B cell (primary cell): ENCODE data around the gene DDT. TPM values are rescaled to one million over a fixed set of nuclear protein-coding genes. Genes with fewer than 3 reads are reported as not detected.
A peak's percentile ranks its signal among the peaks of the same experiment; 100 is the strongest.

Source experiments
- ATAC-seq: fragments of 200-7000 bp; cut with Tn5 transposase; one replicate; pipeline ENCODE4 v1.10.0; 2021; ENCODE audit warnings: low read depth, mild to moderate bottlenecking, moderate number of reproducible peaks, moderate library complexity
- CTCF ChIA-PET: fragments of 350-600 bp; sonication (Branson Sonifier 250); formaldehyde crosslinking; loops from one replicate; lab custom pipeline; 2021; ENCODE audit warnings: antibody characterized with exemption, inconsistent platforms; lab: Charles Lee
- POLR2A ChIA-PET: fragments of 350-600 bp; sonication (Branson Sonifier 250); formaldehyde crosslinking; loops from one replicate; lab custom pipeline; 2021; ENCODE audit warnings: antibody characterized with exemption; lab: Charles Lee
- DNase-seq: peaks from one replicate; pipeline ENCODE4 v3.0.0; 2013
- H2AFZ ChIP-seq: 2 replicates; pipeline ENCODE4 v1.6.1; 2012; ENCODE audit warnings: mild to moderate bottlenecking, low read depth, low read length; ENCODE audit not compliant: insufficient read depth, poor library complexity, severe bottlenecking
- H3K27ac ChIP-seq, 2 donors: 1 replicate in 1 of 2; 2 replicates in 1 of 2; pipeline ENCODE4 v1.5.1; 2012 to 2013; ENCODE audit warnings: low read length in 2 of 2, mild to moderate bottlenecking in 2 of 2, moderate library complexity in 1 of 2
- H3K27me3 ChIP-seq, 4 experiments: fragments of 200-600 bp in 1 of 4; sonication (generic) in 1 of 4; replicated peaks in 1 of 4; 1 replicate in 2 of 4; 2 replicates in 2 of 4; pipeline versions ENCODE4 v1.6.1 to v1.7.0; 2013 to 2016; ENCODE audit warnings: low read length in 3 of 4, mild to moderate bottlenecking in 2 of 4, mixed read lengths in 1 of 4, moderate library complexity in 1 of 4; ENCODE audit not compliant: insufficient read depth in 4 of 4, control insufficient read depth in 3 of 4; ENCODE audit errors: control extremely low read depth in 1 of 4
- H3K36me3 ChIP-seq, 2 experiments: replicated peaks in 1 of 2; 1 replicate in 1 of 2; 2 replicates in 1 of 2; pipeline versions ENCODE4 v1.6.1 to v1.7.1; 2013; ENCODE audit warnings: low read length in 1 of 2; ENCODE audit not compliant: insufficient read depth in 2 of 2, control insufficient read depth in 1 of 2; ENCODE audit errors: control extremely low read depth in 1 of 2, extremely low read depth in 1 of 2
- H3K4me1 ChIP-seq, 2 donors: fragments of 200-600 bp in 1 of 2; sonication (generic) in 1 of 2; 1 replicate in 1 of 2; 2 replicates in 1 of 2; pipeline versions ENCODE4 v1.5.1 to v1.6.1; 2013 to 2017; ENCODE audit warnings: low read length in 2 of 2; ENCODE audit not compliant: control insufficient read depth in 2 of 2, insufficient read depth in 2 of 2
- H3K4me2 ChIP-seq: replicated peaks from 2 replicates; pipeline ENCODE3; 2012; ENCODE audit warnings: mild to moderate bottlenecking, low read depth, low read length; ENCODE audit not compliant: poor library complexity, severe bottlenecking
- H3K4me3 ChIP-seq, 5 experiments: fragments of 200-600 bp in 1 of 5; sonication (generic) in 1 of 5; 1 replicate in 3 of 5; 2 replicates in 2 of 5; pipeline versions ENCODE4 v1.5.1 to v1.7.0; 2011 to 2016; ENCODE audit warnings: low read length in 4 of 5, mild to moderate bottlenecking in 4 of 5, low read depth in 2 of 5, control low read depth in 1 of 5, moderate library complexity in 1 of 5; ENCODE audit not compliant: insufficient read depth in 1 of 5; ENCODE audit errors: control extremely low read depth in 1 of 5, extremely low read depth in 1 of 5
- H3K79me2 ChIP-seq: fragments of 200-600 bp; sonication (generic); one replicate; pipeline ENCODE4 v1.6.0; 2016; ENCODE audit warnings: low read length; ENCODE audit not compliant: control insufficient read depth, insufficient read depth
- H3K9ac ChIP-seq: fragments of 200-600 bp; sonication (generic); 2 replicates; pipeline ENCODE4 v1.6.1; 2017; ENCODE audit warnings: mild to moderate bottlenecking, low read length, moderate library complexity
- H3K9me3 ChIP-seq, 3 donors: one replicate each; pipeline versions ENCODE4 v1.6.1 to v1.7.1; 2013; ENCODE audit warnings: low read length in 2 of 3; ENCODE audit not compliant: control insufficient read depth in 2 of 3, insufficient read depth in 1 of 3; ENCODE audit errors: control extremely low read depth in 1 of 3
- H4K20me1 ChIP-seq: 2 replicates; pipeline ENCODE4 v1.6.0; 2012; ENCODE audit warnings: mild to moderate bottlenecking, low read length; ENCODE audit not compliant: insufficient read depth, control insufficient read depth, poor library complexity, severe bottlenecking
- H3K27ac Mint-ChIP-seq: one replicate; pipeline ENCODE4 v1.8.0; 2021; ENCODE audit warnings: mixed read lengths
- H3K27me3 Mint-ChIP-seq: one replicate; pipeline ENCODE4 v1.8.0; 2021; ENCODE audit warnings: mixed read lengths
- H3K4me1 Mint-ChIP-seq: one replicate; pipeline ENCODE4 v1.8.0; 2021; ENCODE audit warnings: mixed read lengths
- H3K4me3 Mint-ChIP-seq: one replicate; pipeline ENCODE4 v1.8.0; 2021; ENCODE audit warnings: mixed read lengths
- H3K9me3 Mint-ChIP-seq: one replicate; pipeline ENCODE4 v1.8.0; 2022; ENCODE audit warnings: mixed read lengths; ENCODE audit not compliant: insufficient read depth
- CTCF ChIP-seq: fragments of 200-600 bp; IDR thresholded peaks from one replicate; pipeline ENCODE4 v1.8.0; 2022; ENCODE audit warnings: antibody characterized with exemption, mild to moderate bottlenecking
- EZH2 ChIP-seq: IDR thresholded peaks from 2 replicates; pipeline ENCODE4 v1.6.1; 2012; ENCODE audit warnings: borderline replicate concordance, low read depth, mild to moderate bottlenecking, moderate library complexity, low read length; ENCODE audit not compliant: insufficient read depth, poor library complexity, severe bottlenecking
- WGBS: methylation state at CpG from one replicate; pipeline ENCODE4 v1.1.5; 2013; ENCODE audit warnings: missing lambda C conversion rate; ENCODE audit not compliant: insufficient coverage; 5-methylcytosine and 5-hydroxymethylcytosine counted together
- intact Hi-C: fragments of 100-400 bp; cut with micrococcal nuclease; formaldehyde crosslinking; loops from one replicate; pipeline ENCODE4 v1.10.0; 2022
- polyA plus RNA-seq: library from polyadenylated mRNA; depleted of rRNA; stranded (reverse); fragments of >200 nt; gene quantifications from 2 replicates; pipeline ENCODE4 v1.2.3, GENCODE V29; 2012
- total RNA-seq, 2 donors: library from RNA; stranded (reverse); fragments of 120-200 nt in 1 of 2; gene quantifications; 1 replicate in 1 of 2; 2 replicates in 1 of 2; pipeline versions ENCODE4 v1.2.3 to v1.2.4, GENCODE V29; 2013 to 2022

Gene DDT
- total and polyA plus RNA-seq, 2 donors (not counting 1 experiment from before 2014, with no cell fraction given): 105 to 142 TPM

- POLR2A ChIA-PET: no interaction called here
- no peaks in the 10 kb centered on the region for H4K20me1 ChIP-seq
- H3K79me2 ChIP-seq: no peaks in the 10 kb centered on the region
- H3K4me3 ChIP-seq: no peak overlapping the region
- intact Hi-C loops: no loop called here
- no peak overlapping the region for H3K27ac ChIP-seq
- H3K9ac ChIP-seq: no peak overlapping the region
- no peaks in the 10 kb centered on the region for H3K4me1 Mint-ChIP-seq
- H3K27me3 ChIP-seq: peaks cover 0 to 9% (median 2%) of the 10 kb centered on the region in 4 experiments
- no peak overlapping the region for H3K27ac Mint-ChIP-seq
- ATAC-seq (no peak), DNase-seq (peak; percentile 14)
- no peaks in the 10 kb centered on the region for H3K9me3 Mint-ChIP-seq
- no peak for TF ChIP-seq CTCF
- TF ChIP-seq EZH2: no peak
- no peak overlapping the region for H2AFZ ChIP-seq
- CTCF ChIA-PET: no interaction called here
- peaks cover 5% of the 10 kb centered on the region for H3K27me3 Mint-ChIP-seq
- no peaks in the 10 kb centered on the region for H3K4me1 ChIP-seq
- H3K4me3 Mint-ChIP-seq: no peak overlapping the region
- H3K9me3 ChIP-seq: peaks cover 0 to 3% (median 0%) of the 10 kb centered on the region in 3 donors
- H3K4me2 ChIP-seq: no peak overlapping the region
- H3K36me3 ChIP-seq: no peaks in the 10 kb centered on the region
- 90% methylated on average over 9 of the region's 9 CpGs for WGBS
Measured at GRCh38 chr22:24003887-24004286, 29.6 kb upstream of the DDT start.

GRCh38 chr22:24002851-24003250 is 28.6 kb upstream of the DDT start:
- no peak overlapping the region for H3K4me3 Mint-ChIP-seq
- no peak for TF ChIP-seq CTCF
- no peak for TF ChIP-seq EZH2
- no peak overlapping the region for H3K4me3 ChIP-seq
- no peak overlapping the region for H3K4me2 ChIP-seq
- H3K79me2 ChIP-seq: no peaks in the 10 kb centered on the region
- intact Hi-C loops: no loop called here
- H2AFZ ChIP-seq: no peak overlapping the region
- H3K27ac ChIP-seq: no peak overlapping the region
- H3K36me3 ChIP-seq: no peaks in the 10 kb centered on the region
- H4K20me1 ChIP-seq: no peaks in the 10 kb centered on the region
- H3K27me3 ChIP-seq: peaks cover 0 to 9% (median 2%) of the 10 kb centered on the region in 4 experiments
- H3K9ac ChIP-seq: no peak overlapping the region
- peaks cover 5% of the 10 kb centered on the region for H3K27me3 Mint-ChIP-seq
- H3K27ac Mint-ChIP-seq: no peak overlapping the region
- ATAC-seq: no peak
- ChIA-PET POLR2A (no interaction called here), CTCF (no interaction called here)
- 100% methylated on average over 4 of the region's 5 CpGs for WGBS
- no peak for DNase-seq
- no peaks in the 10 kb centered on the region for H3K9me3 Mint-ChIP-seq
- H3K4me1 Mint-ChIP-seq: no peaks in the 10 kb centered on the region
- no peaks in the 10 kb centered on the region for H3K4me1 ChIP-seq
- peaks cover 0 to 3% (median 0%) of the 10 kb centered on the region in 3 donors for H3K9me3 ChIP-seq
